H1 (cell line): ENCODE measurements around the gene ARHGAP32. TPM values are rescaled to one million over a fixed set of nuclear protein-coding genes. Genes with fewer than 3 reads are reported as not detected.

Source experiments
- CTCF ChIA-PET: fragments of 300-600 bp; sonication (Branson Sonifier 250); formaldehyde crosslinking; loops from one replicate; lab custom pipeline; 2021; ENCODE audit not compliant: partially characterized antibody; lab: Charles Lee
- POLR2A ChIA-PET: fragments of 300-600 bp; sonication (Branson Sonifier 250); formaldehyde crosslinking; loops from one replicate; lab custom pipeline; 2021; ENCODE audit warnings: inconsistent platforms; ENCODE audit not compliant: partially characterized antibody; lab: Charles Lee
- DNase-seq, 2 experiments: peaks; one replicate each; pipeline versions ENCODE4 v3.0.0 to v3.0.0-alpha.2; 2010 to 2022; ENCODE audit warnings: low spot score in 2 of 2, low read depth in 1 of 2, mixed read lengths in 1 of 2
- FAIRE-seq: peaks from 2 replicates; lab custom pipeline; 2011; peaks lifted over from hg19 to GRCh38; lab: Jason Lieb, UNC
- H2AFZ ChIP-seq: 2 replicates; pipeline ENCODE4 v1.8.1; 2012; ENCODE audit warnings: low read length, inconsistent platforms
- H2AK5ac ChIP-seq: 2 replicates; pipeline ENCODE4 v1.6.1; 2013; ENCODE audit warnings: low read depth, low read length
- H2BK120ac ChIP-seq: replicated peaks from 2 replicates; pipeline ENCODE3; 2013; ENCODE audit warnings: low read depth, low read length, inconsistent platforms
- H2BK12ac ChIP-seq: 2 replicates; pipeline ENCODE4 v1.6.1; 2013; ENCODE audit warnings: low read depth, low read length
- H2BK15ac ChIP-seq: 2 replicates; pipeline ENCODE4 v1.6.1; 2013; ENCODE audit warnings: low read length
- H2BK20ac ChIP-seq: 2 replicates; pipeline ENCODE4 v1.6.1; 2013; ENCODE audit warnings: low read length
- H2BK5ac ChIP-seq: 2 replicates; pipeline ENCODE4 v1.6.1; 2013; ENCODE audit warnings: low read depth, low read length
- H3K14ac ChIP-seq: 2 replicates; pipeline ENCODE4 v1.6.1; 2013; ENCODE audit warnings: inconsistent platforms; ENCODE audit not compliant: insufficient read length
- H3K18ac ChIP-seq: 2 replicates; pipeline ENCODE4 v1.6.1; 2013; ENCODE audit warnings: low read length; ENCODE audit errors: extremely low read depth
- H3K23ac ChIP-seq: 2 replicates; pipeline ENCODE4 v1.6.1; 2013; ENCODE audit warnings: inconsistent platforms; ENCODE audit not compliant: insufficient read length
- H3K23me2 ChIP-seq: 2 replicates; pipeline ENCODE4 v1.6.1; 2013; ENCODE audit warnings: low read depth, low read length
- H3K27ac ChIP-seq: 2 replicates; pipeline ENCODE4 v1.6.1; 2011; ENCODE audit warnings: low read depth, low read length, inconsistent platforms
- H3K27me3 ChIP-seq, 4 experiments: replicated peaks in 1 of 4; 1 replicate in 1 of 4; 2 replicates in 3 of 4; pipeline versions ENCODE4 v1.6.1 to v1.8.1; 2011 to 2013; ENCODE audit warnings: low read length in 3 of 4, mild to moderate bottlenecking in 3 of 4, inconsistent platforms in 2 of 4, mixed read lengths in 2 of 4, moderate library complexity in 1 of 4; ENCODE audit not compliant: control insufficient read depth in 3 of 4, insufficient read depth in 3 of 4; ENCODE audit errors: extremely low read depth in 1 of 4
- H3K36me3 ChIP-seq, 4 experiments: 2 replicates each; pipeline versions ENCODE4 v1.6.1 to v1.8.1; 2011 to 2013; ENCODE audit warnings: mild to moderate bottlenecking in 4 of 4, low read length in 3 of 4, moderate library complexity in 2 of 4, control low read depth in 1 of 4, inconsistent platforms in 1 of 4; ENCODE audit not compliant: insufficient read depth in 4 of 4, control insufficient read depth in 2 of 4
- H3K4ac ChIP-seq: replicated peaks from 2 replicates; pipeline ENCODE3; 2013; ENCODE audit warnings: low read length, low read depth, mixed read lengths, inconsistent platforms; ENCODE audit not compliant: insufficient read length
- H3K4me1 ChIP-seq, 4 experiments: replicated peaks in 1 of 4; 1 replicate in 1 of 4; 2 replicates in 3 of 4; pipeline versions ENCODE4 v1.6.1 to v1.8.1; 2011 to 2013; ENCODE audit warnings: low read length in 3 of 4, inconsistent platforms in 2 of 4, mixed read lengths in 1 of 4; ENCODE audit not compliant: insufficient read depth in 4 of 4, control insufficient read depth in 3 of 4
- H3K4me2 ChIP-seq, 2 experiments: 2 replicates each; pipeline versions ENCODE4 v1.6.1 to v1.8.1; 2011 to 2013; ENCODE audit warnings: low read depth in 2 of 2, low read length in 2 of 2, control low read depth in 1 of 2, inconsistent platforms in 1 of 2, mild to moderate bottlenecking in 1 of 2; ENCODE audit not compliant: insufficient read depth in 1 of 2
- H3K4me3 ChIP-seq, 4 experiments: fragments of 200-600, 300-600 bp in 1 of 4; sonication (generic), shearing (Covaris generic), sonication (Bioruptor Twin) in 1 of 4; 2 replicates each; pipeline versions ENCODE4 v1.5.1 to v1.8.1; 2011 to 2016; ENCODE audit warnings: low read length in 4 of 4, low read depth in 3 of 4, control low read depth in 2 of 4, inconsistent platforms in 2 of 4, mild to moderate bottlenecking in 2 of 4, mixed read lengths in 1 of 4, moderate library complexity in 1 of 4; ENCODE audit not compliant: insufficient read depth in 2 of 4; ENCODE audit errors: extremely low read depth in 1 of 4
- H3K56ac ChIP-seq: replicated peaks from 2 replicates; pipeline ENCODE3; 2013; ENCODE audit warnings: low read depth, mild to moderate bottlenecking, mixed read lengths, low read length, inconsistent platforms; ENCODE audit not compliant: insufficient read length
- H3K79me1 ChIP-seq: 2 replicates; pipeline ENCODE4 v1.6.1; 2013; ENCODE audit warnings: low read depth, low read length, control low read depth
- H3K79me2 ChIP-seq, 2 experiments: 2 replicates each; pipeline versions ENCODE4 v1.6.1 to v1.8.1; 2012 to 2013; ENCODE audit warnings: low read length in 2 of 2, mild to moderate bottlenecking in 2 of 2, inconsistent platforms in 1 of 2; ENCODE audit not compliant: insufficient read depth in 2 of 2, control insufficient read depth in 1 of 2
- H3K9ac ChIP-seq, 4 experiments: replicated peaks in 1 of 4; 1 replicate in 1 of 4; 2 replicates in 3 of 4; pipeline versions ENCODE4 v1.6.1 to v1.8.1; 2011 to 2013; ENCODE audit warnings: low read depth in 3 of 4, low read length in 3 of 4, control low read depth in 2 of 4, mild to moderate bottlenecking in 2 of 4, moderate library complexity in 2 of 4, inconsistent platforms in 1 of 4; ENCODE audit errors: extremely low read depth in 1 of 4
- H3K9me3 ChIP-seq, 2 experiments: 2 replicates each; pipeline versions ENCODE4 v1.6.1 to v1.8.1; 2012 to 2013; ENCODE audit warnings: mild to moderate bottlenecking in 2 of 2, moderate library complexity in 2 of 2, control low read depth in 1 of 2, inconsistent platforms in 1 of 2, low read depth in 1 of 2, low read length in 1 of 2, mixed read lengths in 1 of 2; ENCODE audit not compliant: insufficient read depth in 2 of 2
- H4K20me1 ChIP-seq, 2 experiments: replicated peaks in 1 of 2; 2 replicates each; pipeline versions ENCODE3 to v1.8.1; 2011 to 2013; ENCODE audit warnings: inconsistent platforms in 2 of 2, low read length in 2 of 2, mild to moderate bottlenecking in 1 of 2; ENCODE audit not compliant: insufficient read depth in 2 of 2, control insufficient read depth in 1 of 2
- H4K5ac ChIP-seq: 2 replicates; pipeline ENCODE4 v1.6.1; 2013; ENCODE audit warnings: low read length, low read depth, mixed read lengths, inconsistent platforms; ENCODE audit not compliant: insufficient read length
- H4K8ac ChIP-seq: 2 replicates; pipeline ENCODE4 v1.8.0; 2013; ENCODE audit warnings: mild to moderate bottlenecking, moderate library complexity, low read length, inconsistent platforms; ENCODE audit not compliant: insufficient read depth; ENCODE audit errors: extremely low read depth
- H4K91ac ChIP-seq: replicated peaks from 2 replicates; pipeline ENCODE3; 2013; ENCODE audit warnings: low read length, mixed read lengths, inconsistent platforms; ENCODE audit not compliant: insufficient read length
- CBX5 ChIP-seq: fragments of 300-800, 300-1000 bp; sonication (generic); IDR thresholded peaks from 2 replicates; pipeline ENCODE4 v1.7.1; 2016; ENCODE audit warnings: antibody characterized with exemption, low read length, low read depth
- CEBPB ChIP-seq: IDR thresholded peaks from 2 replicates; pipeline ENCODE4 v1.6.1; 2012; ENCODE audit warnings: low read depth, low read length
- CTBP2 ChIP-seq: IDR thresholded peaks from 2 replicates; pipeline ENCODE4 v1.7.0; 2011; ENCODE audit warnings: borderline replicate concordance, mild to moderate bottlenecking, moderate library complexity, mixed read lengths, low read length; ENCODE audit not compliant: insufficient read depth, insufficient read length
- FOSL1 ChIP-seq: IDR thresholded peaks from 2 replicates; pipeline ENCODE4 v1.6.1; 2011; ENCODE audit warnings: mild to moderate bottlenecking, low read depth, low read length, moderate library complexity; ENCODE audit not compliant: insufficient read depth
- GABPA ChIP-seq: IDR thresholded peaks from 2 replicates; pipeline ENCODE4 v1.6.1; 2011; ENCODE audit warnings: mild to moderate bottlenecking, low read length, moderate library complexity, borderline replicate concordance; ENCODE audit not compliant: insufficient read depth
- HDAC2 ChIP-seq, 2 experiments: fragments of 300-600 bp in 1 of 2; sonication (generic) in 1 of 2; IDR thresholded peaks; 2 replicates each; pipeline ENCODE4 v1.6.1; 2011 to 2012; ENCODE audit warnings: low read depth in 2 of 2, low read length in 2 of 2, mild to moderate bottlenecking in 2 of 2, moderate library complexity in 2 of 2, borderline replicate concordance in 1 of 2, inconsistent platforms in 1 of 2
- PHF8 ChIP-seq: fragments of 200-600 bp; sonication (generic); conservative IDR thresholded peaks from 2 replicates; pipeline ENCODE4 v1.7.1; 2012; ENCODE audit warnings: low read depth, mild to moderate bottlenecking, inconsistent platforms, low read length, moderate library complexity
- POLR2AphosphoS5 ChIP-seq: IDR thresholded peaks from 2 replicates; pipeline ENCODE4 v1.6.1; 2011; ENCODE audit warnings: low read depth, low read length
- RFX5 ChIP-seq: IDR thresholded peaks from 2 replicates; pipeline ENCODE4 v1.6.1; 2011; ENCODE audit warnings: low read depth, low read length, improper control_type of control experiment, borderline replicate concordance
- SUZ12 ChIP-seq: fragments of 200-600 bp; sonication (generic); IDR thresholded peaks from 2 replicates; pipeline ENCODE4 v1.6.1; 2012; ENCODE audit warnings: mild to moderate bottlenecking, inconsistent platforms, low read length, moderate library complexity, mixed read lengths
- TAF7 ChIP-seq: optimal IDR thresholded peaks from 2 replicates; pipeline ENCODE3; 2011; ENCODE audit warnings: low read depth, mild to moderate bottlenecking, inconsistent platforms, low read length, moderate library complexity, borderline replicate concordance
- TEAD4 ChIP-seq: IDR thresholded peaks from 2 replicates; pipeline ENCODE4 v1.6.1; 2012; ENCODE audit warnings: low read depth, low read length, inconsistent platforms, mixed read lengths
- WGBS, 2 experiments: shearing (Covaris generic) in 1 of 2; methylation state at CpG; one replicate each; pipeline versions ENCODE4 v1.1.6 to v1.1.7; 2013 to 2015; ENCODE audit warnings: low lambda C conversion rate in 2 of 2, mixed read lengths in 2 of 2, inconsistent platforms in 1 of 2, low coverage in 1 of 2, missing lambda C conversion rate in 1 of 2; ENCODE audit not compliant: insufficient replicate concordance in 2 of 2, insufficient coverage in 1 of 2, insufficient read length in 1 of 2; ENCODE audit errors: extremely low coverage in 1 of 2, missing lambda C conversion rate in 1 of 2; 5-methylcytosine and 5-hydroxymethylcytosine counted together
- polyA plus RNA-seq, 7 experiments: library from polyadenylated mRNA; depleted of rRNA in 3 of 7; stranded (reverse) in 5 of 7; unstranded in 2 of 7; fragments of >200 nt in 5 of 7; fragments of 200-250 nt in 2 of 7; gene quantifications; 1 replicate in 5 of 7; 2 replicates in 1 of 7; 4 replicates in 1 of 7; pipeline versions ENCODE4 v1.2.1 to v1.2.3, GENCODE V29; 2011 to 2013; ENCODE audit warnings: missing spikeins in 2 of 7, mixed read lengths in 2 of 7
- total RNA-seq: library from RNA; stranded (reverse); fragmentation: NEBNext Ultra II Directional; extraction: Animal tissue kit (Norgen Biotek cat#: 25700); gene quantifications from 2 replicates; pipeline ENCODE4 v1.2.1, GENCODE V29; 2021
- TF ChIP-seq, protein P1 (sequence below): IDR thresholded peaks from 2 replicates; pipeline ENCODE4 v1.6.1; 2012; ENCODE audit warnings: inconsistent platforms

The ARHGAP32 gene
- total and polyA plus RNA-seq, 2 of the 8 experiments (the other 6 are each of a cell fraction or from before 2014, with no cell fraction given): 13.7 to 30.0 TPM

DNA sequence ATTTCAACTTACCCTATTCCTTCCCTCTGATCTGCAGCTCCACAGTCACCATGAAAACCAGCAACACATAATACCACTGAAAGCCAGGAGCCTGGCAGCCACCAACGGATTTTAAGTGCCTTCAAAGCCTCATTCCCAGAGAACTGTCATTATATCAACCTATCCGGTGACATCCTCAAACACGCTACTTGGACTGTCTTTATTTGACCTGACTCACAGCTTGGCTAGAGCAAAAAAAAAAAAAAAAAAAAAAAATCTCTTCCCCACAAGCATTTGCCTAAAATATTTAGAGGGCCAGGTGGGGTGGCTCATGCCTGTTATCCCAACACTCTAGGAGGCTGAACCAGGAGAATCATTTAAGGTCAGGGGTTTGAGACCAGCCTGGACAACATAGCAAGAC, 32.4 kb upstream of the ARHGAP32 start:
- Histone ChIP-seq H3K23ac (no peak overlapping the region), H3K79me2 (peaks cover 0 to 98% of the 10 kb centered on the region in 2 experiments; a peak in 2 of 4 replicates), H3K79me1 (peaks cover 5% of the 10 kb centered on the region; the same call in 1 of the 2 replicates), H4K20me1 (peaks cover 0 to 2% of the 10 kb centered on the region in 2 experiments), H2BK120ac (no peak overlapping the region), H3K27me3 (no peaks in the 10 kb centered on the region), H3K14ac (no peak overlapping the region), H2BK12ac (no peak overlapping the region), H3K4me2 (no peak overlapping the region), H3K36me3 (peaks cover 0 to 4% (median 1%) of the 10 kb centered on the region in 4 experiments; a peak in 3 of 8 replicates), H3K9ac (no peak overlapping the region), H4K8ac (no peak overlapping the region), H4K91ac (no peak overlapping the region), H3K4me3 (no peak overlapping the region), H2AK5ac (no peak overlapping the region), H3K27ac (no peak overlapping the region), H2BK20ac (no peak overlapping the region), H3K23me2 (no peaks in the 10 kb centered on the region), H3K4ac (no peak overlapping the region), H2BK5ac (no peak overlapping the region), H2AFZ (no peak overlapping the region), H2BK15ac (no peak overlapping the region), H3K18ac (no peak overlapping the region), H3K4me1 (peaks cover 0 to 8% (median 3%) of the 10 kb centered on the region in 4 experiments; a peak in 3 of 7 replicates), H3K56ac (no peak overlapping the region), H4K5ac (no peak overlapping the region), H3K9me3 (peaks cover 4 to 15% of the 10 kb centered on the region in 2 experiments; a peak in 3 of 4 replicates)
- DNase-seq: no peak
- 90% methylated on average over 3 of the region's 3 CpGs; no CpG with 5 or more reads in 1 of the 2 experiments for WGBS, 2 experiments
- no peak for FAIRE-seq
- ChIA-PET CTCF (interaction anchor here (0.6 to 1.3 kb wide), 4 partner anchors 11 to 513 kb away, joined by 3 to 7 read pairs (median 3); no protein-coding TSS in a partner anchor), POLR2A (no interaction called here)
- TF ChIP-seq CTBP2 (no peak), CBX5 (no peak), PHF8 (no peak), FOSL1 (no peak), GABPA (no peak), TAF7 (no peak), TEAD4 (no peak), HDAC2 (IDR thresholded peaks at IDR 0.05; ENCODE audit: borderline replicate concordance in 1 of 2, low read depth in 2 of 2, low read length in 2 of 2) (no peak), SUZ12 (no peak), RFX5 (no peak), CEBPB (no peak), POLR2AphosphoS5 (no peak)
- TF ChIP-seq, protein P1, sequence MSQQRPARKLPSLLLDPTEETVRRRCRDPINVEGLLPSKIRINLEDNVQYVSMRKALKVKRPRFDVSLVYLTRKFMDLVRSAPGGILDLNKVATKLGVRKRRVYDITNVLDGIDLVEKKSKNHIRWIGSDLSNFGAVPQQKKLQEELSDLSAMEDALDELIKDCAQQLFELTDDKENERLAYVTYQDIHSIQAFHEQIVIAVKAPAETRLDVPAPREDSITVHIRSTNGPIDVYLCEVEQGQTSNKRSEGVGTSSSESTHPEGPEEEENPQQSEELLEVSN: no peak
